Measurements from ENCODE around the gene EGFR.

The EGFR gene

GRCh38 chr7:55118426-55118825, 99.6 kb downstream of the EGFR start:
- Histone ChIP-seq H3K27me3 (ENCODE audit: control insufficient read depth, low read length) (no peaks in the 10 kb centered on the region), H3K4me3 (ENCODE audit: low read length) (no peak overlapping the region), H3K79me2 (ENCODE audit: control insufficient read depth, low read length) (no peaks in the 10 kb centered on the region), H4K20me1 (ENCODE audit: control insufficient read depth, insufficient read depth, low read depth, low read length) (no peaks in the 10 kb centered on the region), H3K9me2 (replicated peaks; ENCODE audit: control insufficient read depth, low read length) (no peaks in the 10 kb centered on the region), H3F3A (ENCODE audit: control insufficient read depth, insufficient read depth) (no peaks in the 10 kb centered on the region), H3K4me1 (ENCODE audit: control insufficient read depth, low read length) (no peaks in the 10 kb centered on the region), H3K36me3 (ENCODE audit: control insufficient read depth, low read length) (no peaks in the 10 kb centered on the region), H3K9me3 (ENCODE audit: control insufficient read depth, insufficient read depth, low read length) (no peaks in the 10 kb centered on the region), H3K4me2 (ENCODE audit: low read length) (no peak overlapping the region), H3K27ac (ENCODE audit: low read depth, low read length) (no peak overlapping the region)
- TF ChIP-seq EZH2phosphoT487 (IDR thresholded peaks at IDR 0.05; ENCODE audit: borderline replicate concordance, low read length): no peak
- TF ChIP-seq CTCF (IDR thresholded peaks at IDR 0.05; ENCODE audit: low read depth, low read length, poor library complexity, severe bottlenecking): no peak

DNA sequence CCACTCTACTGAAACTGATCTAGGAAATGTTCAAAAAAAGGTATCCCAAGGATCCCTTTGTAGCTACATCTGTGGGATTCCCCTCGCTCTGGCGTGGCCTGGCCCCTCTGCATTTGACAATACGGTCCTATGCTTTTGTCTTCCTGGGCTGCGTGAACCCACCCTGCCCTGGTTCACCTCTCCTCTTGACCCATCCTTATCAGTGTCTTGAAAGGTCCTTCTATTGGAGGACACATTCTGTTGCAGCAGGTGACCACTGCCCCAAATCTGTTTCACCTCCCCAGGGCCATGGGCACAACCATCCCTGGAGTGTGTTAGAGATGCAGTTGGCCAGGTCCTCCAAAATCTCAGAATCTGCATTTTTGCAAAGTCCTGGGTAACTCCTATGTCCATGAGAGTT, 100.8 kb downstream of the EGFR start:
- Histone ChIP-seq H3K4me3 (ENCODE audit: low read length) (no peak overlapping the region), H3K27ac (ENCODE audit: low read depth, low read length) (no peak overlapping the region), H3F3A (ENCODE audit: control insufficient read depth, insufficient read depth) (no peaks in the 10 kb centered on the region), H3K9me2 (replicated peaks; ENCODE audit: control insufficient read depth, low read length) (no peaks in the 10 kb centered on the region), H3K36me3 (ENCODE audit: control insufficient read depth, low read length) (no peaks in the 10 kb centered on the region), H3K9me3 (ENCODE audit: control insufficient read depth, insufficient read depth, low read length) (no peaks in the 10 kb centered on the region), H3K27me3 (ENCODE audit: control insufficient read depth, low read length) (no peaks in the 10 kb centered on the region), H3K4me2 (ENCODE audit: low read length) (no peak overlapping the region), H3K4me1 (ENCODE audit: control insufficient read depth, low read length) (no peaks in the 10 kb centered on the region), H3K79me2 (ENCODE audit: control insufficient read depth, low read length) (no peaks in the 10 kb centered on the region), H4K20me1 (ENCODE audit: control insufficient read depth, insufficient read depth, low read depth, low read length) (no peaks in the 10 kb centered on the region)
- no peak for TF ChIP-seq EZH2phosphoT487 (IDR thresholded peaks at IDR 0.05; ENCODE audit: borderline replicate concordance, low read length)
- TF ChIP-seq CTCF (IDR thresholded peaks at IDR 0.05; ENCODE audit: low read depth, low read length, poor library complexity, severe bottlenecking): no peak

GRCh38 chr7:55120074-55120473, 101.3 kb downstream of the EGFR start:
- Histone ChIP-seq H3K36me3 (ENCODE audit: control insufficient read depth, low read length) (no peaks in the 10 kb centered on the region), H3K27me3 (ENCODE audit: control insufficient read depth, low read length) (no peaks in the 10 kb centered on the region), H3K79me2 (ENCODE audit: control insufficient read depth, low read length) (no peaks in the 10 kb centered on the region), H3K4me1 (ENCODE audit: control insufficient read depth, low read length) (no peaks in the 10 kb centered on the region), H3K27ac (ENCODE audit: low read depth, low read length) (no peak overlapping the region), H3K4me2 (ENCODE audit: low read length) (no peak overlapping the region), H3F3A (ENCODE audit: control insufficient read depth, insufficient read depth) (no peaks in the 10 kb centered on the region), H3K9me2 (replicated peaks; ENCODE audit: control insufficient read depth, low read length) (no peaks in the 10 kb centered on the region), H4K20me1 (ENCODE audit: control insufficient read depth, insufficient read depth, low read depth, low read length) (no peaks in the 10 kb centered on the region), H3K9me3 (ENCODE audit: control insufficient read depth, insufficient read depth, low read length) (no peaks in the 10 kb centered on the region), H3K4me3 (ENCODE audit: low read length) (no peak overlapping the region)
- TF ChIP-seq CTCF (IDR thresholded peaks at IDR 0.05; ENCODE audit: low read depth, low read length, poor library complexity, severe bottlenecking): no peak
- no peak for TF ChIP-seq EZH2phosphoT487 (IDR thresholded peaks at IDR 0.05; ENCODE audit: borderline replicate concordance, low read length)
